ENCODE measurements around the gene STMP1. TPM values are rescaled to one million over a fixed set of nuclear protein-coding genes. Genes with fewer than 3 reads are reported as not detected.

STMP1 gene
- total RNA-seq, 1 donor from 2014 or later: 12.5 TPM

GRCh38 chr7:135718219-135718618, 55.9 kb downstream of the STMP1 start:
- DNase-seq (ENCODE audit: low spot score) (no peak), ATAC-seq (no peak)

DNA sequence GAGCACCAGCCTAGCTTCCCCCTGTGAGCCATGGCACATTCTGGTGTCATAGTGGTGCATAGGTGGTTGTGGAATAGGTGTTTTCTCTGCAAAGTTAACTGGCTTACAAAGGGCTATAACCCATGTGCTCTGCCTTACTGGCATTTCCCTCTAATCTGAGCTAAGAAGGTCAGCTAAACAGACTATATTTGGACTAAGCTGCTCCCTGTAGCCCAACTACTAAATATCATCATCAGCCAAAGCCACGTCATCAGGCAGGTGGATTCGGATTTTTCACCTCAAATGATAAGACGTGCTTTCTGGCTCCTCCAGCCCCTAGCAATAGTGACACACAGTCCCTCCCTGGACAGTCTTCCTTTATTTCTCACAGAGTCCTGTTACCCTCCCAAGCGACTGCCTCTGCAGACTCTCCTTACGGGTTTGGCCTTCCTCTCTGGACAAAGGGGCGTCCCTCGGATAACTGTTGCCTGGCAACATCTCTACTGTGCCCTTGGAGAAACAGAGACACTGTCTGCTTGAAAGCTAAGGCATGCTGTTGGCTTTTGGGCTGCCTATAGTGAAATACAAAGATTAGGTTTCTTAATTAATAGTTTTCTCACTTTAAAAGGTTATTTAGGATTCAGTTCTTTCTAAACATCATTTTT, 56.6 kb downstream of the STMP1 start:
- DNase-seq (ENCODE audit: low spot score): no peak
- ATAC-seq: no peak

- DNase-seq (ENCODE audit: low spot score) (no peak), ATAC-seq (no peak)
Measured at GRCh38 chr7:135719688-135720087, 57.4 kb downstream of the STMP1 start.

DNA sequence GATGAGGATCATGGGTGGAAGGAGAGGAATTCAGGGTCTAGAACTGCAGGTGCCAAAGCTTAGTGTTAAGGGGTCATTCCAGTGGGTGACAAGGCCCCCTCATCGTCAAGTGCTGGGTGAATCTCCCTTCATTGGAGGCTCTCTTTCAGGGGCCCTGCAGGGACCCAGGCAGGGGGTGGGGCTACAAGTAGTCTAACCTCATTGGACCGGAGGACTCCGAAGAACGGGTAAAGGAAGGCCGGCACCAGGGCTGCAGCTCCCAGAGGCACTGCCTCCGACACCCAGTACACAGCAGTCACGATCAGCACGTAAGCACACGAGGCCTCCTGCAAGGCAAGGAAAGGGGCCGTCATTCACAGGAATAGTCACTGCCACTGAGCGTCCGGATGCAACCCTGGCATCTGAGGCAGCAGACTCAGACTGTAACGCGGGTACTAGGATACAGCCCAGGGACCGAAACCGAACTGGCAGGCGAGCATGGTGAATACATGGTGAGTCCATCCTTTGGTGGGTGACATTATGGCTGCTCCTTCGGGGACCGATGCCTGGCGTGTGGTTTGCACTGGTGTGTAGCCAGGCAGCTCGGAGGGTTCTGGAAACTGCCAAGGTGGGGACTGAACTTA, 59.0 kb downstream of the STMP1 start:
- DNase-seq (ENCODE audit: low spot score) (no peak), ATAC-seq (no peak)

- DNase-seq (ENCODE audit: low spot score) (no peak), ATAC-seq (no peak)
Measured at GRCh38 chr7:135723411-135723810, 61.1 kb downstream of the STMP1 start.

Other genes with a start within 250 kb of the STMP1 start
- 10.0 TPM for gene CNOT4, start 152.4 kb upstream of the STMP1 start, total RNA-seq
- gene NUP205, start 104.6 kb upstream of the STMP1 start, total RNA-seq: 12.2 TPM
- 0.35 TPM for gene SLC13A4, start 65.7 kb downstream of the STMP1 start, total RNA-seq
- 4.8 TPM for gene FAM180A, start 86.3 kb downstream of the STMP1 start, total RNA-seq